Anterior cingulate cortex (tissue), 58 donors: ENCODE measurements around the gene PLIN5.
"Not testable (repeated sequence)": the region's sequence is repeated elsewhere in the genome, so short reads cannot be mapped to it uniquely, and the experiment has no call there.

Source experiments
- DNase-seq, 58 donors: peaks; one replicate each; lab custom pipeline; 2025; lab: John Stamatoyannopoulos, UW

PLIN5 gene

GRCh38 chr19:4570916-4571304 lies 35.9 kb upstream of the PLIN5 start:
- no peak for DNase-seq

- DNase-seq, result no peak
These were observed 35.4 kb upstream of the PLIN5 start for GRCh38 chr19:4570402-4570801.

- no peak for DNase-seq
These were observed 33.9 kb upstream of the PLIN5 start for GRCh38 chr19:4568886-4569285.

GRCh38 chr19:4567584-4568071 lies 32.6 kb upstream of the PLIN5 start:
- DNase-seq, result peak in 13 of 58 donors; percentile 1 to 58 (median 12)

GRCh38 chr19:4566402-4567051 lies 31.5 kb upstream of the PLIN5 start:
- no peak for DNase-seq

GRCh38 chr19:4563562-4563961 lies 28.5 kb upstream of the PLIN5 start:
- DNase-seq, result not testable (repeated sequence)

- DNase-seq, result not testable (repeated sequence)
These were observed 27.1 kb upstream of the PLIN5 start for GRCh38 chr19:4562085-4562484.

GRCh38 chr19:4559569-4559968 lies 24.5 kb upstream of the PLIN5 start, which contains the start of gene SEMA6B:
SEMA6B (minus strand) TSS chr19:4559684; CDS start chr19:4558457, 1,227 bp downstream.
- peak in 2 of 58 donors; percentile 12 to 30 for DNase-seq

- DNase-seq, result peak in 4 of 58 donors; percentile 9 to 31 (median 12)
These were observed 23.2 kb upstream of the PLIN5 start for GRCh38 chr19:4557971-4558941.

- no peak for DNase-seq
These were observed 22.3 kb upstream of the PLIN5 start for GRCh38 chr19:4557144-4557970.

GRCh38 chr19:4556597-4557127 lies 21.6 kb upstream of the PLIN5 start:
- no peak for DNase-seq

GRCh38 chr19:4555657-4556561 lies 20.9 kb upstream of the PLIN5 start:
- DNase-seq, result no peak

- DNase-seq, result no peak
These were observed 19.7 kb upstream of the PLIN5 start for GRCh38 chr19:4554717-4555116.

- no peak for DNase-seq
These were observed 18.8 kb upstream of the PLIN5 start for GRCh38 chr19:4553775-4554174.

- no peak for DNase-seq
These were observed 18.2 kb upstream of the PLIN5 start for GRCh38 chr19:4553092-4553695.

- no peak for DNase-seq
These were observed 17.4 kb upstream of the PLIN5 start for GRCh38 chr19:4552525-4552819.

- DNase-seq, result no peak
These were observed 15.5 kb upstream of the PLIN5 start for GRCh38 chr19:4550479-4551050.

GRCh38 chr19:4550018-4550417 lies 15.0 kb upstream of the PLIN5 start:
- DNase-seq, result no peak

GRCh38 chr19:4548238-4548584 lies 13.2 kb upstream of the PLIN5 start:
- no peak for DNase-seq
